ENCODE results near the gene RNASEH1.
"Not testable (repeated sequence)": the region's sequence is repeated elsewhere in the genome, so short reads cannot be mapped to it uniquely, and the experiment has no call there.

RNASEH1 gene

GRCh38 chr2:3526871-3527270 is 31.3 kb downstream of the RNASEH1 start:
- H3K4me3 Mint-ChIP-seq = no peak overlapping the region
- H3K36me3 Mint-ChIP-seq (ENCODE audit: low read depth) = no peaks in the 10 kb centered on the region
- H3K27me3 Mint-ChIP-seq (ENCODE audit: low read depth) = no peaks in the 10 kb centered on the region
- no peaks in the 10 kb centered on the region for H3K9me3 Mint-ChIP-seq
- no peak overlapping the region for H3K27ac Mint-ChIP-seq
- peaks cover under 1% of the 10 kb centered on the region for H3K4me1 Mint-ChIP-seq (ENCODE audit: low read depth)

- Mint-ChIP-seq H3K4me1 (ENCODE audit: low read depth) (peaks cover 18% of the 10 kb centered on the region), H3K9me3 (no peaks in the 10 kb centered on the region), H3K4me3 (no peak overlapping the region), H3K36me3 (ENCODE audit: low read depth) (no peaks in the 10 kb centered on the region), H3K27me3 (ENCODE audit: low read depth) (no peaks in the 10 kb centered on the region), H3K27ac (no peak overlapping the region)
Measured at GRCh38 chr2:3523551-3524041, 34.5 kb downstream of the RNASEH1 start.

GRCh38 chr2:3522961-3523421 is 35.1 kb downstream of the RNASEH1 start:
- H3K9me3 Mint-ChIP-seq = no peaks in the 10 kb centered on the region
- no peaks in the 10 kb centered on the region for H3K27me3 Mint-ChIP-seq (ENCODE audit: low read depth)
- H3K36me3 Mint-ChIP-seq (ENCODE audit: low read depth) = no peaks in the 10 kb centered on the region
- peaks cover 21% of the 10 kb centered on the region for H3K4me1 Mint-ChIP-seq (ENCODE audit: low read depth)
- H3K27ac Mint-ChIP-seq = no peak overlapping the region
- H3K4me3 Mint-ChIP-seq = no peak overlapping the region

- no peak overlapping the region for H3K27ac Mint-ChIP-seq
- H3K27me3 Mint-ChIP-seq (ENCODE audit: low read depth) = no peaks in the 10 kb centered on the region
- peak overlapping the region; percentile 95 for H3K4me3 Mint-ChIP-seq
- peaks cover 8% of the 10 kb centered on the region for H3K36me3 Mint-ChIP-seq (ENCODE audit: low read depth)
- peaks cover 3% of the 10 kb centered on the region for H3K9me3 Mint-ChIP-seq
- H3K4me1 Mint-ChIP-seq (ENCODE audit: low read depth) = peaks cover 23% of the 10 kb centered on the region
Measured at GRCh38 chr2:3520591-3520990, 37.5 kb downstream of the RNASEH1 start.

GRCh38 chr2:3519255-3520205 is 38.6 kb downstream of the RNASEH1 start, which contains the start of gene ADI1:
Gene ADI1, minus strand, starts transcription at chr2:3519531. Its CDS starts 44 bp downstream, at chr2:3519487.
- peaks cover 12% of the 10 kb centered on the region for H3K36me3 Mint-ChIP-seq (ENCODE audit: low read depth)
- H3K4me1 Mint-ChIP-seq (ENCODE audit: low read depth) = peaks cover 24% of the 10 kb centered on the region
- peaks cover 12% of the 10 kb centered on the region for H3K9me3 Mint-ChIP-seq
- peak within 1 kb of the TSS; percentile 95 for H3K4me3 Mint-ChIP-seq
- no peaks in the 10 kb centered on the region for H3K27me3 Mint-ChIP-seq (ENCODE audit: low read depth)
- H3K27ac Mint-ChIP-seq = peak within 1 kb of the TSS; percentile 85

GRCh38 chr2:3518496-3519254 is 39.5 kb downstream of the RNASEH1 start:
- Mint-ChIP-seq H3K4me1 (ENCODE audit: low read depth) (peaks cover 30% of the 10 kb centered on the region), H3K4me3 (peak overlapping the region; percentile 95), H3K9me3 (peaks cover 13% of the 10 kb centered on the region), H3K27ac (peak overlapping the region; percentile 85), H3K36me3 (ENCODE audit: low read depth) (peaks cover 18% of the 10 kb centered on the region), H3K27me3 (ENCODE audit: low read depth) (no peaks in the 10 kb centered on the region)

GRCh38 chr2:3517948-3518495 is 40.1 kb downstream of the RNASEH1 start:
- Mint-ChIP-seq H3K27ac (peak overlapping the region; percentile 85), H3K4me3 (peak overlapping the region; percentile 95), H3K36me3 (ENCODE audit: low read depth) (peaks cover 24% of the 10 kb centered on the region), H3K27me3 (ENCODE audit: low read depth) (no peaks in the 10 kb centered on the region), H3K9me3 (peaks cover 13% of the 10 kb centered on the region), H3K4me1 (ENCODE audit: low read depth) (peaks cover 32% of the 10 kb centered on the region)

- Mint-ChIP-seq H3K27ac (no peak overlapping the region), H3K4me1 (ENCODE audit: low read depth) (peaks cover 31% of the 10 kb centered on the region), H3K27me3 (ENCODE audit: low read depth) (no peaks in the 10 kb centered on the region), H3K9me3 (peaks cover 13% of the 10 kb centered on the region), H3K36me3 (ENCODE audit: low read depth) (peaks cover 33% of the 10 kb centered on the region), H3K4me3 (no peak overlapping the region)
Measured at GRCh38 chr2:3516831-3517230, 41.3 kb downstream of the RNASEH1 start.

GRCh38 chr2:3515438-3515837 is 42.7 kb downstream of the RNASEH1 start:
- not testable (repeated sequence) for H3K27ac Mint-ChIP-seq; H3K27me3 Mint-ChIP-seq (ENCODE audit: low read depth); H3K4me3 Mint-ChIP-seq
- Mint-ChIP-seq H3K9me3 (peaks cover 21% of the 10 kb centered on the region), H3K4me1 (ENCODE audit: low read depth) (peaks cover 24% of the 10 kb centered on the region), H3K36me3 (ENCODE audit: low read depth) (peaks cover 46% of the 10 kb centered on the region)

GRCh38 chr2:3513026-3513810 is 44.9 kb downstream of the RNASEH1 start:
- H3K4me3 Mint-ChIP-seq = no peak overlapping the region
- H3K27ac Mint-ChIP-seq = no peak overlapping the region
- H3K9me3 Mint-ChIP-seq = peaks cover 26% of the 10 kb centered on the region
- no peaks in the 10 kb centered on the region for H3K27me3 Mint-ChIP-seq (ENCODE audit: low read depth)
- H3K4me1 Mint-ChIP-seq (ENCODE audit: low read depth) = peaks cover 17% of the 10 kb centered on the region
- H3K36me3 Mint-ChIP-seq (ENCODE audit: low read depth) = peaks cover 57% of the 10 kb centered on the region

- Mint-ChIP-seq H3K27me3 (ENCODE audit: low read depth) (no peaks in the 10 kb centered on the region), H3K36me3 (ENCODE audit: low read depth) (peaks cover 61% of the 10 kb centered on the region), H3K9me3 (peaks cover 26% of the 10 kb centered on the region), H3K4me1 (ENCODE audit: low read depth) (peaks cover 12% of the 10 kb centered on the region), H3K4me3 (no peak overlapping the region), H3K27ac (no peak overlapping the region)
Measured at GRCh38 chr2:3512086-3512485, 46.0 kb downstream of the RNASEH1 start.

- peaks cover 3% of the 10 kb centered on the region for H3K4me1 Mint-ChIP-seq (ENCODE audit: low read depth)
- H3K27me3 Mint-ChIP-seq (ENCODE audit: low read depth) = no peaks in the 10 kb centered on the region
- no peak overlapping the region for H3K4me3 Mint-ChIP-seq
- no peak overlapping the region for H3K27ac Mint-ChIP-seq
- H3K36me3 Mint-ChIP-seq (ENCODE audit: low read depth) = peaks cover 48% of the 10 kb centered on the region
- peaks cover 5% of the 10 kb centered on the region for H3K9me3 Mint-ChIP-seq
Measured at GRCh38 chr2:3505771-3506170, 52.4 kb downstream of the RNASEH1 start.

GRCh38 chr2:3504741-3505140 is 53.4 kb downstream of the RNASEH1 start:
- no peak overlapping the region for H3K27ac Mint-ChIP-seq

GRCh38 chr2:3503483-3503882 is 54.6 kb downstream of the RNASEH1 start:
- Mint-ChIP-seq H3K27me3 (ENCODE audit: low read depth) (no peaks in the 10 kb centered on the region), H3K4me3 (no peak overlapping the region), H3K36me3 (ENCODE audit: low read depth) (peaks cover 44% of the 10 kb centered on the region), H3K9me3 (peaks cover 3% of the 10 kb centered on the region), H3K27ac (no peak overlapping the region), H3K4me1 (ENCODE audit: low read depth) (peaks cover 3% of the 10 kb centered on the region)

More at GRCh38 chr2:3504741-3505140, 53.4 kb downstream of the RNASEH1 start:
- Mint-ChIP-seq H3K4me1 (ENCODE audit: low read depth) (peaks cover 3% of the 10 kb centered on the region), H3K36me3 (ENCODE audit: low read depth) (peaks cover 43% of the 10 kb centered on the region), H3K27me3 (ENCODE audit: low read depth) (no peaks in the 10 kb centered on the region), H3K9me3 (peaks cover 5% of the 10 kb centered on the region), H3K4me3 (no peak overlapping the region)
